ENCODE data around the gene CAST.

GRCh38 chr5:96765043-96765442, 102.9 kb downstream of the CAST start:
- TF ChIP-seq CTCF (IDR thresholded peaks at IDR 0.05; ENCODE audit: low read length) (no peak), EZH2 (IDR thresholded peaks at IDR 0.05; ENCODE audit: borderline replicate concordance, low read length) (no peak)

Data from OCI-LY1 (cell line).